ENCODE results near the gene OR51G1. TPM values are rescaled to one million over a fixed set of nuclear protein-coding genes. Genes with fewer than 3 reads are reported as not detected.

Gene OR51G1, protein sequence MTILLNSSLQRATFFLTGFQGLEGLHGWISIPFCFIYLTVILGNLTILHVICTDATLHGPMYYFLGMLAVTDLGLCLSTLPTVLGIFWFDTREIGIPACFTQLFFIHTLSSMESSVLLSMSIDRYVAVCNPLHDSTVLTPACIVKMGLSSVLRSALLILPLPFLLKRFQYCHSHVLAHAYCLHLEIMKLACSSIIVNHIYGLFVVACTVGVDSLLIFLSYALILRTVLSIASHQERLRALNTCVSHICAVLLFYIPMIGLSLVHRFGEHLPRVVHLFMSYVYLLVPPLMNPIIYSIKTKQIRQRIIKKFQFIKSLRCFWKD
- total RNA-seq: not detected in 2 replicates

GRCh38 chr11:4924239-4924638, at the start of gene OR51G1:
OR51G1 (minus strand) TSS chr11:4924339; CDS start chr11:4924339, 0 bp downstream.

GRCh38 chr11:4955613-4956012, 31.5 kb upstream of the OR51G1 start, which contains the start of gene OR51A2:
OR51A2 (minus strand) TSS chr11:4955713; CDS start chr11:4955713, 0 bp downstream.

GRCh38 chr11:4947505-4947904, 23.4 kb upstream of the OR51G1 start, which contains the start of gene OR51A4:
OR51A4 (minus strand) TSS chr11:4947605; CDS start chr11:4947100, 505 bp downstream.

DNA sequence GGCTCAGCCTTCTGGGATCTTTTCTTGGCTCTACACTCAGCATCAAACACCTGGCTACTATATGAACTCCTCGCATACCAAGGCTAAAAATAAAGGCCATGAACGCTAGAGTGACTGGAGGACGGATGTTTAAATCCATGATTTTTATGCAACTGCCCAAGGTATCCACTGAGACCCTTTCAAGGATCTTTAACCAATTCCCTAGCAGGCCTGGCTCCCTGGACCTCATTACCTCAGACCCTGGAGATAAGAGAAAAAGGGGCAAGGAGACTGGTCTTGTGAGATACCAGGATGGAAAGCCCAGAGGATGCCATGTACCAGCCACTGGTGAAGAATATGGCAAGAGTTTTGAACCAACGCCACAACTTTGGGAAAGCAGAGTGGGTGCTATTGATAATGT, 4.9 kb downstream of the OR51G1 start, which contains the start of gene OR51G2:
TSS of gene OR51G2 (minus strand) at position 101 of the 400 bp plus-strand sequence. CDS start 3,687 bp downstream, outside the sequence.

GRCh38 chr11:4903484-4903883, 20.7 kb downstream of the OR51G1 start, which contains the start of gene OR51A7:
OR51A7 (plus strand) TSS chr11:4903783; CDS start chr11:4907370, 3,587 bp downstream.

GRCh38 chr11:4881860-4882500, 42.2 kb downstream of the OR51G1 start, which contains the start of gene OR51T1:
OR51T1 (plus strand) TSS chr11:4881900; CDS start chr11:4881900, 0 bp downstream.

Other genes starting within 250 kb of the OR51G1 start
- not detected in 2 replicates for gene OR51E2, start 226.5 kb downstream of the OR51G1 start, total RNA-seq
- gene MMP26, start 219.6 kb downstream of the OR51G1 start, total RNA-seq: not detected in 2 replicates
- not detected in 2 replicates for gene OR51F1, start 154.4 kb downstream of the OR51G1 start, total RNA-seq
- not detected in 2 replicates for gene OR52R1, start 120.0 kb downstream of the OR51G1 start, total RNA-seq
- not detected in 2 replicates for gene OR51F2, start 103.0 kb downstream of the OR51G1 start, total RNA-seq
- gene OR51S1, start 75.1 kb downstream of the OR51G1 start, total RNA-seq: not detected in 2 replicates
- gene OR51T1, start 42.4 kb downstream of the OR51G1 start, total RNA-seq: not detected in 2 replicates
- not detected in 2 replicates for gene OR51A7, start 20.6 kb downstream of the OR51G1 start, total RNA-seq
- not detected in 2 replicates for gene OR51G2, start 5.0 kb downstream of the OR51G1 start, total RNA-seq
- gene OR51A4, start 23.3 kb upstream of the OR51G1 start, total RNA-seq: not detected in 2 replicates
- not detected in 2 replicates for gene OR51A2, start 31.4 kb upstream of the OR51G1 start, total RNA-seq
- gene OR51L1, start 70.5 kb upstream of the OR51G1 start, total RNA-seq: not detected in 2 replicates
- not detected in 2 replicates for gene OR52J3, start 122.2 kb upstream of the OR51G1 start, total RNA-seq
- gene OR52E2, start 135.3 kb upstream of the OR51G1 start, total RNA-seq: not detected in 2 replicates
- gene OR52E1, start 145.2 kb upstream of the OR51G1 start, total RNA-seq: not detected in 2 replicates
- gene OR52A5, start 214.0 kb upstream of the OR51G1 start, total RNA-seq: not detected in 2 replicates
- not detected in 2 replicates for gene OR52A1, start 230.4 kb upstream of the OR51G1 start, total RNA-seq

All from epithelial cell of umbilical artery (primary cell).